ENCODE data around the gene C13orf42. TPM values are rescaled to one million over a fixed set of nuclear protein-coding genes. Genes with fewer than 3 reads are reported as not detected.

Gene C13orf42
- total RNA-seq: not detected in 2 replicates

GRCh38 chr13:51111174-51111573 is at the start of gene C13orf42:
TSS of gene C13orf42 (minus strand) at chr13:51111274. CDS start at chr13:51111209, 65 bp downstream.

Other genes starting within 250 kb of the C13orf42 start
- gene RNASEH2B, start 201.5 kb downstream of the C13orf42 start, total RNA-seq: 28.4 and 51.3 TPM in 2 replicates
- gene FAM124A, start 111.1 kb upstream of the C13orf42 start, total RNA-seq: under 0.01 TPM in 1 of 2 replicates, not detected in the other
- not detected in 2 replicates for gene SERPINE3, start 228.4 kb upstream of the C13orf42 start, total RNA-seq